ENCODE data around the gene REELD1.

DNA sequence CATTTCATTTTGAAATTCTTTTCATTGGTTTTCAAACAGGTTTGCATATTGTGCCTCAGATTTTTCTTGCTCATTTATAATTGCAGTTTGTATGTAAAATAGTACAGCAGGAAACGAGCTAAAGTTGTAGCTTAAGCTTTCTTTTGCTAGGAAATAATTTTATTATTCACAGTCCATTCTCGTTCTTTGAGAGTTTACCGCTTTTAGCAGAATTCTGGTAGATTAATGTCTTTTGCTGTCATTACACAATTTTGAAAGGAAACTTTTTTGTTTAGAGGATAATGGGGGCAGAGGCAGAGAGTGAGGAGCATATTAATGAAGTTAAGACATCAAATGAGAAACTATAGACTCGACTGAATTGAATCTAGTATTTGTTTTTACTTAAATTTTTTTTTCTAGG, 28.3 kb upstream of the REELD1 start:
- TF ChIP-seq, protein P1, sequence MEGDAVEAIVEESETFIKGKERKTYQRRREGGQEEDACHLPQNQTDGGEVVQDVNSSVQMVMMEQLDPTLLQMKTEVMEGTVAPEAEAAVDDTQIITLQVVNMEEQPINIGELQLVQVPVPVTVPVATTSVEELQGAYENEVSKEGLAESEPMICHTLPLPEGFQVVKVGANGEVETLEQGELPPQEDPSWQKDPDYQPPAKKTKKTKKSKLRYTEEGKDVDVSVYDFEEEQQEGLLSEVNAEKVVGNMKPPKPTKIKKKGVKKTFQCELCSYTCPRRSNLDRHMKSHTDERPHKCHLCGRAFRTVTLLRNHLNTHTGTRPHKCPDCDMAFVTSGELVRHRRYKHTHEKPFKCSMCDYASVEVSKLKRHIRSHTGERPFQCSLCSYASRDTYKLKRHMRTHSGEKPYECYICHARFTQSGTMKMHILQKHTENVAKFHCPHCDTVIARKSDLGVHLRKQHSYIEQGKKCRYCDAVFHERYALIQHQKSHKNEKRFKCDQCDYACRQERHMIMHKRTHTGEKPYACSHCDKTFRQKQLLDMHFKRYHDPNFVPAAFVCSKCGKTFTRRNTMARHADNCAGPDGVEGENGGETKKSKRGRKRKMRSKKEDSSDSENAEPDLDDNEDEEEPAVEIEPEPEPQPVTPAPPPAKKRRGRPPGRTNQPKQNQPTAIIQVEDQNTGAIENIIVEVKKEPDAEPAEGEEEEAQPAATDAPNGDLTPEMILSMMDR (IDR thresholded peaks at IDR 0.05), result no peak
- no peak for TF ChIP-seq POLR2A (IDR thresholded peaks at IDR 0.05)

All from adrenal gland (tissue), 5 donors.